GM19467 (cell line): ENCODE data around the gene THNSL1.
A peak's percentile ranks its signal among the peaks of the same experiment; 100 is the strongest.
"Not testable (repeated sequence)": the region's sequence is repeated elsewhere in the genome, so short reads cannot be mapped to it uniquely, and the experiment has no call there.

Experiments
- ATAC-seq: cut with Tn5 transposase; IDR thresholded peaks from one replicate; pipeline ENCODE4 v1.9.1; 2021; ENCODE audit warnings: mild to moderate bottlenecking, moderate library complexity; ENCODE audit not compliant: unreplicated experiment

The THNSL1 gene

GRCh38 chr10:25016376-25017153 is at the start of gene THNSL1:
TSS of gene THNSL1 (plus strand) at chr10:25016612. CDS start at chr10:25023224, 6,612 bp downstream.
- peak; percentile 98 for ATAC-seq

- ATAC-seq: no peak
These were observed 49.4 kb upstream of the THNSL1 start for GRCh38 chr10:24966962-24967481.

- ATAC-seq: no peak
These were observed 48.1 kb upstream of the THNSL1 start for GRCh38 chr10:24968349-24968748.

- ATAC-seq: not testable (repeated sequence)
These were observed 47.5 kb upstream of the THNSL1 start for GRCh38 chr10:24968951-24969350.

GRCh38 chr10:24969841-24970281 is 46.6 kb upstream of the THNSL1 start:
- no peak for ATAC-seq

- no peak for ATAC-seq
These were observed 45.0 kb upstream of the THNSL1 start for GRCh38 chr10:24971374-24971773.

- ATAC-seq: no peak
These were observed 43.2 kb upstream of the THNSL1 start for GRCh38 chr10:24973163-24973562.

- no peak for ATAC-seq
These were observed 41.4 kb upstream of the THNSL1 start for GRCh38 chr10:24974976-24975375.

GRCh38 chr10:24979685-24980084 is 36.7 kb upstream of the THNSL1 start:
- ATAC-seq: no peak

GRCh38 chr10:24981161-24981710 is 35.2 kb upstream of the THNSL1 start:
- ATAC-seq: no peak

GRCh38 chr10:24982319-24983112 is 33.9 kb upstream of the THNSL1 start:
- peak; percentile 66 for ATAC-seq

GRCh38 chr10:24983130-24983529 is 33.3 kb upstream of the THNSL1 start:
- no peak for ATAC-seq

GRCh38 chr10:24983946-24984345 is 32.5 kb upstream of the THNSL1 start:
- ATAC-seq: no peak

- no peak for ATAC-seq
These were observed 31.5 kb upstream of the THNSL1 start for GRCh38 chr10:24984906-24985305.

- ATAC-seq: no peak
These were observed 27.4 kb upstream of the THNSL1 start for GRCh38 chr10:24988831-24989640.

GRCh38 chr10:24989867-24990266 is 26.5 kb upstream of the THNSL1 start:
- no peak for ATAC-seq

- no peak for ATAC-seq
These were observed 25.1 kb upstream of the THNSL1 start for GRCh38 chr10:24991298-24991697.

GRCh38 chr10:24992512-24993133 is 23.8 kb upstream of the THNSL1 start:
- ATAC-seq: no peak

- no peak for ATAC-seq
These were observed 23.0 kb upstream of the THNSL1 start for GRCh38 chr10:24993237-24993958.

GRCh38 chr10:24995072-24995471 is 21.3 kb upstream of the THNSL1 start:
- ATAC-seq: no peak
